HepG2 (cell line): Measurements from ENCODE around the gene CTNNA3. TPM values are rescaled to one million over a fixed set of nuclear protein-coding genes. Genes with fewer than 3 reads are reported as not detected.

Source experiments
- ATAC-seq: fragments of 200-7000 bp; cut with Tn5 transposase; 3 replicates; pipeline ENCODE4 v1.9.1; 2020; ENCODE audit warnings: mild to moderate bottlenecking, moderate library complexity
- BruUV-seq: library from RNA; stranded (reverse); fragments of 400-500 nt; replicated peaks from 2 replicates; lab custom pipeline; 2021; lab: Mats Ljungman, UMichigan
- CTCF ChIA-PET: fragments of 300-600 bp; formaldehyde crosslinking; extraction: SDS; loops from one replicate; lab custom pipeline; 2021; ENCODE audit warnings: low total read pairs, inconsistent platforms, low intra/inter-chr PET ratio; lab: Yijun Ruan, JAX
- POLR2A ChIA-PET: fragments of 350-600 bp; sonication (Branson Sonifier 250); formaldehyde crosslinking; loops from one replicate; lab custom pipeline; 2020; ENCODE audit warnings: antibody characterized with exemption, inconsistent platforms; lab: Yijun Ruan, JAX
- DNase-seq: peaks from one replicate; pipeline ENCODE4 v3.0.0-alpha.2; 2015; ENCODE audit warnings: low spot score
- FAIRE-seq: peaks from 3 replicates; lab custom pipeline; 2011; peaks lifted over from hg19 to GRCh38; lab: Jason Lieb, UNC
- H2AFZ ChIP-seq: one replicate; pipeline ENCODE4 v1.6.1; 2011; ENCODE audit warnings: low read length, inconsistent platforms
- H3K27ac ChIP-seq: fragments of 300-600 bp; 3 replicates; pipeline ENCODE4 v1.8.0; 2011; ENCODE audit warnings: mixed run types, mild to moderate bottlenecking, mixed read lengths, low read length, inconsistent platforms; ENCODE audit not compliant: insufficient read depth; ENCODE audit errors: extremely low read length
- H3K27me3 ChIP-seq, 2 experiments: fragments of 200-600 bp in 1 of 2; 2 replicates in 1 of 2; 3 replicates in 1 of 2; pipeline versions ENCODE4 v1.6.0 to v1.8.0; 2011; ENCODE audit warnings: low read length in 2 of 2, mild to moderate bottlenecking in 2 of 2, moderate library complexity in 2 of 2, inconsistent platforms in 1 of 2; ENCODE audit not compliant: insufficient read depth in 2 of 2, control insufficient read depth in 1 of 2
- H3K36me3 ChIP-seq, 2 experiments: fragments of 200-600 bp in 1 of 2; replicated peaks in 1 of 2; 2 replicates in 1 of 2; 3 replicates in 1 of 2; pipeline versions ENCODE4 v1.5.1 to v1.8.0; 2011; ENCODE audit warnings: low read length in 2 of 2, inconsistent platforms in 1 of 2; ENCODE audit not compliant: insufficient read depth in 2 of 2, control insufficient read depth in 1 of 2
- H3K4me1 ChIP-seq: 2 replicates; pipeline ENCODE4 v1.5.1; 2012; ENCODE audit warnings: low read length, inconsistent platforms; ENCODE audit not compliant: insufficient read depth
- H3K4me2 ChIP-seq: 2 replicates; pipeline ENCODE4 v1.6.0; 2011; ENCODE audit warnings: low read depth, low read length, inconsistent platforms
- H3K4me3 ChIP-seq, 3 experiments: fragments of 200-600 bp in 1 of 3; sonication (generic), shearing (Covaris generic) in 1 of 3; replicated peaks in 1 of 3; 2 replicates each; pipeline ENCODE4 v1.5.1; 2011 to 2016; ENCODE audit warnings: low read length in 3 of 3, inconsistent platforms in 2 of 3, low read depth in 2 of 3, mild to moderate bottlenecking in 2 of 3, control low read depth in 1 of 3, mixed read lengths in 1 of 3; ENCODE audit not compliant: insufficient read depth in 1 of 3
- H3K79me2 ChIP-seq: one replicate; pipeline ENCODE4 v1.6.1; 2011; ENCODE audit warnings: low read length, inconsistent platforms; ENCODE audit not compliant: insufficient read depth
- H3K9ac ChIP-seq: 2 replicates; pipeline ENCODE4 v1.6.0; 2011; ENCODE audit warnings: mild to moderate bottlenecking, low read depth, low read length, inconsistent platforms; ENCODE audit not compliant: insufficient read depth
- H3K9me3 ChIP-seq: 2 replicates; pipeline ENCODE4 v1.5.1; 2012; ENCODE audit warnings: mild to moderate bottlenecking, low read length
- H4K20me1 ChIP-seq: 2 replicates; pipeline ENCODE4 v1.6.0; 2011; ENCODE audit warnings: inconsistent platforms, mild to moderate bottlenecking, low read length, moderate library complexity; ENCODE audit not compliant: insufficient read depth
- BORCS8-MEF2B ChIP-seq: sonication (generic); formaldehyde crosslinking; IDR thresholded peaks from 2 replicates; pipeline ENCODE4 v1.8.0; 2022; ENCODE audit warnings: mild to moderate bottlenecking, missing genetic modification reagents
- BRD4 ChIP-seq: sonication (generic); formaldehyde crosslinking; IDR thresholded peaks from 2 replicates; pipeline ENCODE4 v1.4.0; 2020; ENCODE audit warnings: missing genetic modification reagents
- CEBPG ChIP-seq: IDR thresholded peaks from 2 replicates; pipeline ENCODE4 v1.6.1; 2016
- HDAC6 ChIP-seq: fragments of 200-600 bp; sonication (generic); IDR thresholded peaks from 2 replicates; pipeline ENCODE4 v1.7.0; 2017; ENCODE audit warnings: mild to moderate bottlenecking, antibody characterized with exemption, low read length, low read depth
- HES4 ChIP-seq: sonication (generic); formaldehyde crosslinking; IDR thresholded peaks from 2 replicates; pipeline ENCODE4 v1.9.0; 2021; ENCODE audit warnings: mild to moderate bottlenecking, missing genetic modification reagents, borderline replicate concordance
- HNF4G ChIP-seq, 2 experiments: sonication (generic) in 1 of 2; formaldehyde crosslinking in 1 of 2; IDR thresholded peaks; 2 replicates each; pipeline versions ENCODE4 v1.4.0 to v1.6.1; 2011 to 2020; ENCODE audit warnings: borderline replicate concordance in 2 of 2, low read depth in 2 of 2, mild to moderate bottlenecking in 2 of 2, low read length in 1 of 2, missing genetic modification reagents in 1 of 2, moderate library complexity in 1 of 2
- HOXA7 ChIP-seq: sonication (generic); formaldehyde crosslinking; IDR thresholded peaks from 2 replicates; pipeline ENCODE4 v1.8.1; 2022; ENCODE audit warnings: mild to moderate bottlenecking, missing genetic modification reagents, moderate library complexity
- KMT2A ChIP-seq: sonication (generic); formaldehyde crosslinking; IDR thresholded peaks from 2 replicates; pipeline ENCODE4 v1.4.0; 2020; ENCODE audit warnings: missing genetic modification reagents
- MAFF ChIP-seq: IDR thresholded peaks from 2 replicates; pipeline ENCODE4 v1.6.1; 2011; ENCODE audit warnings: low read depth, low read length, improper control_type of control experiment
- PRMT3 ChIP-seq: sonication (generic); formaldehyde crosslinking; IDR thresholded peaks from 2 replicates; pipeline ENCODE4 v1.8.1; 2022; ENCODE audit warnings: low read depth, mild to moderate bottlenecking, moderate library complexity, missing genetic modification reagents, borderline replicate concordance
- ZNF10 ChIP-seq: sonication (generic); formaldehyde crosslinking; IDR thresholded peaks from 2 replicates; pipeline ENCODE4 v1.4.0; 2020; ENCODE audit warnings: mild to moderate bottlenecking, low read depth, missing genetic modification reagents, borderline replicate concordance
- ZNF232 ChIP-seq: sonication (generic); formaldehyde crosslinking; IDR thresholded peaks from 2 replicates; pipeline ENCODE4 v1.4.0; 2020; ENCODE audit warnings: missing genetic modification reagents, borderline replicate concordance
- ZNF547 ChIP-seq: sonication (generic); formaldehyde crosslinking; IDR thresholded peaks from 2 replicates; pipeline ENCODE4 v1.5.1; 2020; ENCODE audit warnings: mild to moderate bottlenecking, missing genetic modification reagents
- ZNF549 ChIP-seq: sonication (generic); formaldehyde crosslinking; IDR thresholded peaks from 2 replicates; pipeline ENCODE4 v1.5.0; 2020; ENCODE audit warnings: missing genetic modification reagents
- ZNF781 ChIP-seq: sonication (generic); formaldehyde crosslinking; IDR thresholded peaks from 2 replicates; pipeline ENCODE4 v1.5.1; 2020; ENCODE audit warnings: borderline replicate concordance, mild to moderate bottlenecking, missing genetic modification reagents; ENCODE audit errors: not compliant biosample characterization
- ZNF841 ChIP-seq: sonication (generic); formaldehyde crosslinking; IDR thresholded peaks from 2 replicates; pipeline ENCODE4 v1.8.1; 2023; ENCODE audit warnings: missing genetic modification reagents, borderline replicate concordance
- WGBS: methylation state at CpG from one replicate; pipeline ENCODE4 v1.1.6; 2017; ENCODE audit warnings: low lambda C conversion rate; 5-methylcytosine and 5-hydroxymethylcytosine counted together
- in situ Hi-C: cut with HindIII; loops from 2 replicates; pipeline ENCODE4 v1.10.0; 2017; ENCODE audit warnings: low pct_unique_long_range_greater_than_20kb; ENCODE audit not compliant: extremely low pct_ligation_motif_present
- intact Hi-C: fragments of 100-400 bp; cut with micrococcal nuclease; formaldehyde crosslinking; loops from one replicate; pipeline ENCODE4 v1.10.0; 2022; ENCODE audit not compliant: unreplicated experiment
- polyA plus RNA-seq, 8 experiments: library from polyadenylated mRNA; depleted of rRNA in 3 of 8; stranded (reverse) in 7 of 8; unstranded in 1 of 8; fragments of >200 nt; fragmentation: Illumina TruSeq in 4 of 8; extraction: Trizol in 4 of 8; gene quantifications; 2 replicates each; pipeline versions ENCODE4 v1.2.1 to v1.2.3, GENCODE V29; 2011 to 2016; ENCODE audit warnings: low read depth in 4 of 8, missing spikeins in 1 of 8, mixed read lengths in 1 of 8; ENCODE audit not compliant: insufficient read depth in 1 of 8
- total RNA-seq, 5 experiments: library from RNA; depleted of rRNA; stranded (reverse); fragments of >200 nt; fragmentation: Illumina TruSeq; extraction: Trizol; gene quantifications; 2 replicates each; pipeline ENCODE4 v1.2.3, GENCODE V29; 2016; ENCODE audit warnings: low read depth in 1 of 5
- TF ChIP-seq, protein P1 (sequence below): sonication (generic); formaldehyde crosslinking; IDR thresholded peaks from 2 replicates; pipeline ENCODE4 v1.8.0; 2022; ENCODE audit warnings: missing genetic modification reagents, mild to moderate bottlenecking, borderline replicate concordance
- TF ChIP-seq, protein P2 (sequence below), 2 experiments: fragments of 450-650 bp in 1 of 2; sonication (generic) in 1 of 2; formaldehyde crosslinking; IDR thresholded peaks; 2 replicates each; pipeline versions ENCODE4 v1.5.0 to v1.8.0; 2020 to 2022; ENCODE audit warnings: mild to moderate bottlenecking in 1 of 2, missing genetic modification reagents in 1 of 2
- TF ChIP-seq, protein P3 (sequence below), 2 experiments: sonication (generic) in 1 of 2; formaldehyde crosslinking in 1 of 2; IDR thresholded peaks; 2 replicates each; pipeline versions ENCODE4 v1.4.0 to v1.6.1; 2018 to 2020; ENCODE audit warnings: missing genetic modification reagents in 2 of 2, borderline replicate concordance in 1 of 2, low read depth in 1 of 2, mild to moderate bottlenecking in 1 of 2, missing biosample characterization in 1 of 2

Gene CTNNA3
- total and polyA plus RNA-seq, 2 of the 13 experiments (the other 11 are each of a cell fraction or from before 2014, with no cell fraction given): not detected

DNA sequence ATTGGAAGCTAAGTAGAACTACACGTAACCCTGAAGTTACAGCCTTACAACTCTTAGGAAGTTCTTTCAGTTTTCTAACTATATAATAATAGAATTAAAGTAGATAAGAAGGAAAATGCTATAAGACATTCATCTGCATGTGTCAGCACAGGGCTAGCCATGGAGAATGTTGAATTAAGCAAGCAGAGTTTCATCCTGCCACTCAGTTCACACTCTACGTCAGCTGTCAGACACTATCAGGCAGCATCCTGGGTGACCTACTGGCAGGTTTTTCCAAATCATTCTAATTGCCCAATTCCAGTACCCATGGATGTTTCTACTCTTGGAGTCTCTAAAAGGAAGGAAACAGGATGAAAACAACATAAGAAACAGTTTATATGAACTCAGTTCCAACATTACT is 815.2 kb downstream of the CTNNA3 start:
- Histone ChIP-seq H3K9ac (no peak overlapping the region), H4K20me1 (no peaks in the 10 kb centered on the region), H3K4me3 (no peak overlapping the region), H3K36me3 (no peaks in the 10 kb centered on the region), H3K27me3 (no peaks in the 10 kb centered on the region), H3K4me2 (no peak overlapping the region), H3K9me3 (no peaks in the 10 kb centered on the region), H2AFZ (no peak overlapping the region), H3K79me2 (no peaks in the 10 kb centered on the region), H3K4me1 (no peaks in the 10 kb centered on the region), H3K27ac (no peak overlapping the region)
- 24% methylated on average over 2 of the region's 2 CpGs for WGBS
- in situ Hi-C loops: no loop called here
- ATAC-seq (no peak), FAIRE-seq (no peak), DNase-seq (no peak)
- intact Hi-C loops: no loop called here
- BruUV-seq: no TSS peak
- ChIA-PET POLR2A (no interaction called here), CTCF (no interaction called here)
- TF ChIP-seq BRD4 (CRISPR knock-in tag): no peak
- TF ChIP-seq, protein P1, sequence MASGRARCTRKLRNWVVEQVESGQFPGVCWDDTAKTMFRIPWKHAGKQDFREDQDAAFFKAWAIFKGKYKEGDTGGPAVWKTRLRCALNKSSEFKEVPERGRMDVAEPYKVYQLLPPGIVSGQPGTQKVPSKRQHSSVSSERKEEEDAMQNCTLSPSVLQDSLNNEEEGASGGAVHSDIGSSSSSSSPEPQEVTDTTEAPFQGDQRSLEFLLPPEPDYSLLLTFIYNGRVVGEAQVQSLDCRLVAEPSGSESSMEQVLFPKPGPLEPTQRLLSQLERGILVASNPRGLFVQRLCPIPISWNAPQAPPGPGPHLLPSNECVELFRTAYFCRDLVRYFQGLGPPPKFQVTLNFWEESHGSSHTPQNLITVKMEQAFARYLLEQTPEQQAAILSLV: no peak
- TF ChIP-seq ZNF547: no peak
- TF ChIP-seq ZNF781 (CRISPR knock-in tag): no peak
- TF ChIP-seq, protein P2, sequence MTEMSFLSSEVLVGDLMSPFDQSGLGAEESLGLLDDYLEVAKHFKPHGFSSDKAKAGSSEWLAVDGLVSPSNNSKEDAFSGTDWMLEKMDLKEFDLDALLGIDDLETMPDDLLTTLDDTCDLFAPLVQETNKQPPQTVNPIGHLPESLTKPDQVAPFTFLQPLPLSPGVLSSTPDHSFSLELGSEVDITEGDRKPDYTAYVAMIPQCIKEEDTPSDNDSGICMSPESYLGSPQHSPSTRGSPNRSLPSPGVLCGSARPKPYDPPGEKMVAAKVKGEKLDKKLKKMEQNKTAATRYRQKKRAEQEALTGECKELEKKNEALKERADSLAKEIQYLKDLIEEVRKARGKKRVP (CRISPR knock-in tag; IDR thresholded peaks at IDR 0.05): no peak
- no peak for TF ChIP-seq ZNF549 (CRISPR knock-in tag)
- TF ChIP-seq MAFF: no peak
- TF ChIP-seq HDAC6: no peak
- TF ChIP-seq HOXA7 (CRISPR knock-in tag): no peak
- TF ChIP-seq ZNF841 (CRISPR knock-in tag): no peak
- TF ChIP-seq ZNF232 (CRISPR knock-in tag): no peak
- TF ChIP-seq HES4 (CRISPR knock-in tag): no peak
- TF ChIP-seq, protein P3, sequence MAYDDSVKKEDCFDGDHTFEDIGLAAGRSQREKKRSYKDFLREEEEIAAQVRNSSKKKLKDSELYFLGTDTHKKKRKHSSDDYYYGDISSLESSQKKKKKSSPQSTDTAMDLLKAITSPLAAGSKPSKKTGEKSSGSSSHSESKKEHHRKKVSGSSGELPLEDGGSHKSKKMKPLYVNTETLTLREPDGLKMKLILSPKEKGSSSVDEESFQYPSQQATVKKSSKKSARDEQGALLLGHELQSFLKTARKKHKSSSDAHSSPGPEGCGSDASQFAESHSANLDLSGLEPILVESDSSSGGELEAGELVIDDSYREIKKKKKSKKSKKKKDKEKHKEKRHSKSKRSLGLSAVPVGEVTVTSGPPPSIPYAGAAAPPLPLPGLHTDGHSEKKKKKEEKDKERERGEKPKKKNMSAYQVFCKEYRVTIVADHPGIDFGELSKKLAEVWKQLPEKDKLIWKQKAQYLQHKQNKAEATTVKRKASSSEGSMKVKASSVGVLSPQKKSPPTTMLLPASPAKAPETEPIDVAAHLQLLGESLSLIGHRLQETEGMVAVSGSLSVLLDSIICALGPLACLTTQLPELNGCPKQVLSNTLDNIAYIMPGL (CRISPR knock-in tag; IDR thresholded peaks at IDR 0.05; ENCODE audit: borderline replicate concordance in 1 of 2, low read depth in 1 of 2): no peak
- no peak for TF ChIP-seq PRMT3 (CRISPR knock-in tag)
- TF ChIP-seq BORCS8-MEF2B (CRISPR knock-in tag): no peak
- no peak for TF ChIP-seq KMT2A
- TF ChIP-seq CEBPG (CRISPR knock-in tag): no peak
- no peak for TF ChIP-seq HNF4G (IDR thresholded peaks at IDR 0.05; ENCODE audit: borderline replicate concordance, low read depth, low read length)
- no peak for TF ChIP-seq HNF4G (CRISPR knock-in tag; IDR thresholded peaks at IDR 0.05; ENCODE audit: borderline replicate concordance, low read depth)
- no peak for TF ChIP-seq ZNF10
